ENCODE results near the gene CCDC63. TPM values are rescaled to one million over a fixed set of nuclear protein-coding genes. Genes with fewer than 3 reads are reported as not detected.

Gene CCDC63
- total and polyA plus RNA-seq, 9 of the 15 experiments (the other 6 are each of a cell fraction or from before 2014, with no cell fraction given): not detected

Other genes starting within 250 kb of the CCDC63 start
- gene TCTN1, start 232.9 kb upstream of the CCDC63 start, total RNA-seq (2014; rRNA removed): 5.1 and 5.5 TPM in 2 replicates
- 3.7 and 4.7 TPM in 2 replicates for gene TCTN1, start 232.9 kb upstream of the CCDC63 start, total RNA-seq (2014; rRNA removed; fragmentation: Illumina TruSeq; extraction: Trizol)
- 5.1 and 6.3 TPM in 2 replicates for gene TCTN1, start 232.9 kb upstream of the CCDC63 start, total RNA-seq (2015; rRNA removed; fragmentation: Illumina TruSeq; extraction: Trizol)
- 3.8 and 4.0 TPM in 2 replicates for gene TCTN1, start 232.9 kb upstream of the CCDC63 start, total RNA-seq (2021)
- 11.4 and 12.5 TPM in 2 replicates for gene TCTN1, start 232.9 kb upstream of the CCDC63 start, polyA plus RNA-seq (2011; rRNA removed)
- gene TCTN1, start 232.9 kb upstream of the CCDC63 start, polyA plus RNA-seq (2014; fragmentation: Illumina TruSeq; extraction: Trizol): 4.2 and 5.7 TPM in 2 replicates
- under 1 TPM; 0.32 to 0.98 TPM for gene TCTN1, start 232.9 kb upstream of the CCDC63 start, polyA plus RNA-seq (2014; fragmentation: Nextera tagmentation; extraction: Ambion mirVana)
- gene TCTN1, start 232.9 kb upstream of the CCDC63 start, polyA plus RNA-seq (2014; rRNA removed): 3.7 and 7.2 TPM in 2 replicates
- 0.50 and 1.4 TPM in 2 replicates for gene HVCN1, start 157.9 kb upstream of the CCDC63 start, total RNA-seq (2014; rRNA removed)
- 0.61 and 0.91 TPM in 2 replicates for gene HVCN1, start 157.9 kb upstream of the CCDC63 start, total RNA-seq (2014; rRNA removed; fragmentation: Illumina TruSeq; extraction: Trizol)
- 1.0 and 1.6 TPM in 2 replicates for gene HVCN1, start 157.9 kb upstream of the CCDC63 start, total RNA-seq (2015; rRNA removed; fragmentation: Illumina TruSeq; extraction: Trizol)
- 0.87 and 1.4 TPM in 2 replicates for gene HVCN1, start 157.9 kb upstream of the CCDC63 start, total RNA-seq (2021)
- gene HVCN1, start 157.9 kb upstream of the CCDC63 start, polyA plus RNA-seq (2011; rRNA removed): 0.25 and 4.6 TPM in 2 replicates
- gene HVCN1, start 157.9 kb upstream of the CCDC63 start, polyA plus RNA-seq (2014; fragmentation: Illumina TruSeq; extraction: Trizol): 1.4 and 1.8 TPM in 2 replicates
- under 1 TPM; 0.21 to 0.24 TPM for gene HVCN1, start 157.9 kb upstream of the CCDC63 start, polyA plus RNA-seq (2014; fragmentation: Nextera tagmentation; extraction: Ambion mirVana)
- gene HVCN1, start 157.9 kb upstream of the CCDC63 start, polyA plus RNA-seq (2014; rRNA removed): 0.74 and 0.90 TPM in 2 replicates
- gene PPP1CC, start 104.1 kb upstream of the CCDC63 start, total RNA-seq (2014; rRNA removed): 153 and 181 TPM in 2 replicates
- gene PPP1CC, start 104.1 kb upstream of the CCDC63 start, total RNA-seq (2014; rRNA removed; fragmentation: Illumina TruSeq; extraction: Trizol): 203 and 241 TPM in 2 replicates
- 182 and 195 TPM in 2 replicates for gene PPP1CC, start 104.1 kb upstream of the CCDC63 start, total RNA-seq (2015; rRNA removed; fragmentation: Illumina TruSeq; extraction: Trizol)
- gene PPP1CC, start 104.1 kb upstream of the CCDC63 start, total RNA-seq (2021): 178 and 197 TPM in 2 replicates
- gene PPP1CC, start 104.1 kb upstream of the CCDC63 start, polyA plus RNA-seq (2011; rRNA removed): 223 and 280 TPM in 2 replicates
- gene PPP1CC, start 104.1 kb upstream of the CCDC63 start, polyA plus RNA-seq (2014; fragmentation: Illumina TruSeq; extraction: Trizol): 247 and 286 TPM in 2 replicates
- 10 to 100 TPM; 67.4 to 76.3 TPM for gene PPP1CC, start 104.1 kb upstream of the CCDC63 start, polyA plus RNA-seq (2014; fragmentation: Nextera tagmentation; extraction: Ambion mirVana)
- gene PPP1CC, start 104.1 kb upstream of the CCDC63 start, polyA plus RNA-seq (2014; rRNA removed): 184 and 189 TPM in 2 replicates
- not detected in 2 replicates for gene MYL2, start 73.6 kb downstream of the CCDC63 start, total RNA-seq (2014; rRNA removed)
- not detected in 2 replicates for gene MYL2, start 73.6 kb downstream of the CCDC63 start, total RNA-seq (2014; rRNA removed; fragmentation: Illumina TruSeq; extraction: Trizol)
- not detected in 2 replicates for gene MYL2, start 73.6 kb downstream of the CCDC63 start, total RNA-seq (2015; rRNA removed; fragmentation: Illumina TruSeq; extraction: Trizol)
- gene MYL2, start 73.6 kb downstream of the CCDC63 start, total RNA-seq (2021): not detected in 2 replicates
- not detected in 2 replicates for gene MYL2, start 73.6 kb downstream of the CCDC63 start, polyA plus RNA-seq (2011; rRNA removed)
- not detected in 2 replicates for gene MYL2, start 73.6 kb downstream of the CCDC63 start, polyA plus RNA-seq (2014; fragmentation: Illumina TruSeq; extraction: Trizol)
- gene MYL2, start 73.6 kb downstream of the CCDC63 start, polyA plus RNA-seq (2014; fragmentation: Nextera tagmentation; extraction: Ambion mirVana): not detected
- gene MYL2, start 73.6 kb downstream of the CCDC63 start, polyA plus RNA-seq (2014; rRNA removed): not detected in 2 replicates
- gene CUX2, start 187.2 kb downstream of the CCDC63 start, total RNA-seq (2014; rRNA removed): not detected in 2 replicates
- not detected in 2 replicates for gene CUX2, start 187.2 kb downstream of the CCDC63 start, total RNA-seq (2014; rRNA removed; fragmentation: Illumina TruSeq; extraction: Trizol)
- not detected in 2 replicates for gene CUX2, start 187.2 kb downstream of the CCDC63 start, total RNA-seq (2015; rRNA removed; fragmentation: Illumina TruSeq; extraction: Trizol)
- not detected in 2 replicates for gene CUX2, start 187.2 kb downstream of the CCDC63 start, total RNA-seq (2021)
- gene CUX2, start 187.2 kb downstream of the CCDC63 start, polyA plus RNA-seq (2011; rRNA removed): not detected in 2 replicates
- gene CUX2, start 187.2 kb downstream of the CCDC63 start, polyA plus RNA-seq (2014; fragmentation: Illumina TruSeq; extraction: Trizol): not detected in 2 replicates
- gene CUX2, start 187.2 kb downstream of the CCDC63 start, polyA plus RNA-seq (2014; fragmentation: Nextera tagmentation; extraction: Ambion mirVana): not detected
- gene CUX2, start 187.2 kb downstream of the CCDC63 start, polyA plus RNA-seq (2014; rRNA removed): not detected in 2 replicates

All from K562 (cell line).